Omental fat pad (tissue), 4 donors: ENCODE results near the gene PRPF31. TPM values are rescaled to one million over a fixed set of nuclear protein-coding genes. Genes with fewer than 3 reads are reported as not detected.
A peak's percentile ranks its signal among the peaks of the same experiment; 100 is the strongest.

Source experiments
- ATAC-seq: fragments of 150-250 bp; one replicate; pipeline ENCODE4 v1.9.1; 2016; ENCODE audit warnings: mild to moderate bottlenecking, moderate library complexity; ENCODE audit not compliant: low FRiP score
- DNase-seq: peaks from one replicate; pipeline ENCODE4 v3.0.0-alpha.2; 2019; ENCODE audit warnings: low spot score
- CTCF ChIP-seq, 3 donors: fragments of 450-650 bp; IDR thresholded peaks; one replicate each; pipeline ENCODE4 v1.5.1; 2016 to 2017; ENCODE audit warnings: antibody characterized with exemption in 3 of 3, mild to moderate bottlenecking in 3 of 3, moderate library complexity in 2 of 3
- total RNA-seq, 4 donors: library from RNA; depleted of rRNA; stranded (reverse); fragments of >200 nt; gene quantifications; one replicate each; pipeline ENCODE4 v1.1.0, GENCODE V29; 2016

The PRPF31 gene
- total RNA-seq, 4 donors from 2014 or later, result 33.8 to 50.1 (median 39.7) TPM

GRCh38 chr19:54152878-54153524 is 37.4 kb downstream of the PRPF31 start:
- DNase-seq (no peak), ATAC-seq (peak; percentile 40)
- no peak for TF ChIP-seq CTCF (IDR thresholded peaks at IDR 0.05)

- ATAC-seq, result no peak
- DNase-seq, result no peak
- TF ChIP-seq CTCF (IDR thresholded peaks at IDR 0.05), result no peak
Measured at GRCh38 chr19:54153731-54154326, 38.3 kb downstream of the PRPF31 start.

- no peak for TF ChIP-seq CTCF (IDR thresholded peaks at IDR 0.05)
- DNase-seq, result no peak
- ATAC-seq, result no peak
Measured at GRCh38 chr19:54154603-54155345, 39.2 kb downstream of the PRPF31 start.

GRCh38 chr19:54155694-54156093 is 40.1 kb downstream of the PRPF31 start:
- ATAC-seq (no peak), DNase-seq (no peak)
- no peak for TF ChIP-seq CTCF (IDR thresholded peaks at IDR 0.05)

GRCh38 chr19:54156490-54156889 is 40.9 kb downstream of the PRPF31 start:
- ATAC-seq (no peak), DNase-seq (no peak)
- no peak for TF ChIP-seq CTCF (IDR thresholded peaks at IDR 0.05)

- ATAC-seq (no peak), DNase-seq (no peak)
- TF ChIP-seq CTCF (IDR thresholded peaks at IDR 0.05), result no peak
Measured at GRCh38 chr19:54156953-54157352, 41.4 kb downstream of the PRPF31 start.
